PFSK-1 (cell line): ENCODE measurements around the gene CNPY4.

Experiments
- FOXP2 ChIP-seq: optimal IDR thresholded peaks from 2 replicates; pipeline ENCODE3; 2011; ENCODE audit warnings: borderline replicate concordance, control low read depth, inconsistent platforms; ENCODE audit not compliant: insufficient read depth; ENCODE audit errors: extremely low read length, extremely low read depth
- POLR2AphosphoS5 ChIP-seq: IDR thresholded peaks from 2 replicates; pipeline ENCODE4 v1.6.1; 2012; ENCODE audit warnings: low read depth, mild to moderate bottlenecking, control low read depth, low read length, moderate library complexity

- TF ChIP-seq POLR2AphosphoS5 (peak; percentile 95), FOXP2 (peak; percentile 71)
These were observed 30.6 kb upstream of the CNPY4 start, which contains the start of gene COPS6 for GRCh38 chr7:100088621-100089457.
